GM18861 (cell line): Measurements from ENCODE around the gene JPH2.

Experiments used
- ATAC-seq: cut with Tn5 transposase; IDR thresholded peaks from one replicate; pipeline ENCODE4 v1.9.1; 2021; ENCODE audit not compliant: unreplicated experiment

The JPH2 gene

DNA sequence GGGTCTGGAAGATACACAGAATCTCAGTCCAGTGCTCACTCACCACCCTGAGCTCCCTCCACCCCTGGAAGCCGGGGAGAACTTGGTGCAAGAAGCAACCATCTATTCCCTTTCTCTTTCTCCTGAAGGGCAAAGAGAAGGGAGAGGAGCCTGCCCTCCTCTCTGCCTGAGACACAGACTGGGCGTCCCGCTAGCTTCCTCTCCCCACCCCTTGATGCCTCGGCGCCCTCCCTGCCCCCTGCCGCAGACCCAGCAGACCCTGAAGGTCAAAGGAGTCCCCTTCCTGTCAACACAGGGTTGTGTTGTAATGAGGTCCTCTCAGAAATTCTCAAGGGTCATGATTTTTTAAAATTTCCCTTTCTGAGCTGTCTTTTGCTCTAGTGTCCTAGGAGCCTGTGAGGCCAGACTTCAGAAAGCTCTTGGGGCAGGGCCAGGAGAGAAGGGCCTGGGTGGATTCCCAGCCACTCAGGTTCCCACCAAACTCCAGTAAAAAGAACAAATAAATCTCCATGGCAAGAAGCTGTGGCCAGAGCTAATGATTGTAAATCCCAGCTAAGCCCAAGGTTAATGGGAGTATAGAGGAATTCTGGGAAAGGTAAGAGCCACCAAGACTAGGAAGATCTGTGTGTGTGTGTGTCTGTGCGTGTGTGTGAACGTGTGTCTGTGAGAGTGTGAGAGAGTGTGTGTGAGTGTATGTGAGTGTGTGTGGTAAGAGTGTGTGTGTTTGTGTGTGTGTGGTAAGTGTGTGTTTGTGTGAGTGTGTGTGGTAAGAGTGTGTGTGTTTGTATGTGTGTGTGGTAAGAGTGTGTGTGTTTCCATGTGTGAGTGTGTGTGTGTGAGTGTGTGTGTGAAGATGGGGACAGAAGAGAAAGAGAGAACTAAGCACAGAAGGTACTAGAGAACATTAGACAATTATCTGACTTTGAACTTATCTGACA lies 1.1 kb upstream of the JPH2 start:
- no peak for ATAC-seq

DNA sequence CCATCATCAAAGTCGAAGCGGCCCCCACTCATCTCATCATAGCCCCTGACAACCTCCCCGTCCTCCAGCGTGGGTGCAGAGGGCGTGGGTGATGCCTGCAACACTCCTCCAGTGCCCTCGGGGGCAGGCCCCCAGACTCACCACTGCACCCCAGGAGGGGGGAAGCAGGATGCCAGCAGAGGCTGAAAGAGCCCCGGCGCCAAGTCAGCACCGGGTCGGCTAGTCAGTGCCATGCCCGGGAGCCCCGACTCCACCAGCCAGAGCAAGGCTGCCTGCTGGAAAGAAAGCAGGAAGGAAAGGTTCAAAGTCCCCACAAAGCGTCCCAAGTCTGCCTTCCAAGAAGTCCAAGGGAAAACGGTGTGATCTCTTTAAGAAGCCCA lies 324 bp downstream of the JPH2 start:
- no peak for ATAC-seq

DNA sequence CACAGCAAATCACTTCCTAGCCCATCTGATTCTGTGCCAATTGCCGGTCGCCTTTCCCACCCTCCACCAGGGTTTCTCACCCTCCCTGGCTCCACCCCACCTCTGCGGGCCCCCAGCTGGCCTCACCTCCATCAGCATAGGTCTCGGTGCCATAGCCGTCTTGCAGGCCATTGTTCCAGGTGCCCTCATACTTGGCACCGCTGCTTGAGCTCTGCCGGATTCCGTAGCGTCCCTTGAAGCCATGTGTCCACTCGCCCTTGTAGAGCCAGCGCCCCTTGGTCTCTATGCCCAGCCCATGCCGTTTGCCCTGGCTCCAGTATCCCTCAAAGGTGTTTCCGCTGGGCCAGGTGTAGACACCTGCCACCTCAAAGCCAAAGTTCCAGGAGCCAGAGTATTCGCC lies 787 bp downstream of the JPH2 start:
- ATAC-seq, result no peak

DNA sequence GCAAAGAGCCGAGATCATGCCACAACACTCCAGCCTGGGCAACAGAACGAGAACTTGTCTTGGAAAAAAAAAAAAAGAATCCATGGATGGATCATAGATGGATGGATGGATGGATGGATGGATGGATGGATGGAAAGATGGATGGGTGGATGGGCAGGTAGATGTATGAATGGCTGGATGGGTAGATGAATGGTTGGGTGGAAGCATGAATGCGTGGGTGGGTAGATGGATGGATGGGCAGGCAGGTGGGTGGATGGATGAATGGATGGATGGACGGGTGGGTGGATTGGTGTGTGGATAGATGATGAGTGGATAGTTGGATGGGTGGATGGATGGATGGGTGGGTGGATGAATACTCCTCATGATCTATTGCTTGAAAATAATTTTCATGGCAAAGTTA lies 1.4 kb downstream of the JPH2 start:
- no peak for ATAC-seq

DNA sequence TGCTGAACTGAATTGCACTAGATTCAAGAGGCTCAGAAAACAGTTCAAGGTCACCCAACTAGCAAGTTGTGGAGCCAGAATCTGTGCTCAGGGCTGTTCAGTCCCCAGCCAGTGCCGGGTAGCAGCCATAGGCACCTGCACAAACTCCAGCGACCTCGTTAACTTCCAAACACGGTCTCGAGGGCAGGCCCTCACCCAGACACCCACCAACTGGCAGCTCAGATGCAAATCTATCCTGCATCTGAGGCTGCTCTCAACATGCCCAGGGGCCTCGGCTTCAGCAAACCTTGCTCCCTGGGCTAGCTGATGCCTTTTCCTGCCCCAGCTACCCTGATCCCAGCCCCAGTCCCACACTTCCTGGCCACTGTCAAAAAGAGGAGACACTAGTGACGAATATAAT lies 3.7 kb downstream of the JPH2 start:
- ATAC-seq, result no peak

DNA sequence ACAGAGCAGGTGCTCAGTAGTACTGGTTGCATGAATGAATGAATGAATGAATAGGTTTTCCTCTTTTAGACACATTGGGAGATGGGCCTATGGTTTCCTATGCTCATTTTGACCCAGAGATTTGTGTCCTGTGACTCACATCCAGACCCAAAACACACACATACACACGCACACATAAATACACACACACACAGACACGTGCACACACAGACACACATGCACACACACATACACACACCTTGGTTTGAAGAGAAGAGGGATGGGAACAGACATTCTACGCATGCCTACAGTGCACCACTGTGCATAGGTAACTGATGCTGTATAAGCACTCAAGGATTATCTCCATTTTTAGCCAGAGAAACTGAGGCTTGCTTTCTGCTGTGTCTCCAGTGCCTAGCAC lies 4.1 kb downstream of the JPH2 start:
- ATAC-seq, result no peak

DNA sequence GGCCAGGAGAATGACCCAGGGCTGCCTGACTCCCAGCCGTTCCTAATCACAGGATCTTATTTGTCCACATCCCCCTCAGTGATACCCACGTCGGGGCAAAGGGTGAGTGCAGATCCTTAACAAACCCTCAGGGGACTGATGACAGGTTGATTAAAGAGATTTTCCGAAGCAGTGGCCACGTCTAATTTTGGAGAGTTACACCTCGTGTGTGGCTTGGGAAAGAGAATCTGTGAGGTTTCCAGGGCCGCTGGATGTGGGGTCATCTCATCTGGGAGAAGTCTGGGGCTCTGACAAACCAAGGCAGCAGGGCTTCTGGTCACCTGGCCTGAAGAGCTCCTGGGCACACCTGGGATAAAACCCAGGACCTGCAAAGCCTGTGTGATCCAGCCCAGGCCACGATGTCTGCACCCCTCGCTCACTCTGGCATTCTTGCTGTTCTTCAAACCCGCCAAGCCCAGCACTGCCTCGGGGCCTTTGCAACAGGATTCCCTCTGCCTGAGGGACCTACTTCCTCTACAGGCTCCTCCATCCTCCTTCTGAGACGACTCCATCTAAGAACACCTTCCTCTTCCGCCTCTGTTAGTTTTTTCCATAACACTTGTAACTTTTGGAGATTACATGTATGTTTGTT lies 4.7 kb downstream of the JPH2 start:
- ATAC-seq, result no peak

DNA sequence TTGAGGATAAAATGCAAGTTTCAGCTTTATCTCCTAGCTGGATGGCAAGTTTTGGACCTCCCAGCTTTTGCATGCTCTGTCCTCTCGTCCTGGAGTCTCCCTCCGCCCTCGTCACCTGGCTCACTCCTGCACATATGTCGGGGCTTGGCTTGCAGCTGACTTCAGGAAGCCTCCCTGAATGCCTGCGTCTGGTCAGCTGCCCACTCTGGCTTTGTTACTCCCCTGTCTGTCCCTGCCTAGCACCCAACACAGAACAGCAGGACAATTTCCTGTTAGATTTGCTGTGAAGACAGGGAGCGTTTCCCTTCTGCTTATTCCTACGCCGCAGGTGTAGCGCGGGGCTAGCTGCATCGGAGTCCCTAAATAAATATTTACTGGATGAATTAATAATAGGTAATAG lies 5.4 kb downstream of the JPH2 start:
- ATAC-seq, result no peak

DNA sequence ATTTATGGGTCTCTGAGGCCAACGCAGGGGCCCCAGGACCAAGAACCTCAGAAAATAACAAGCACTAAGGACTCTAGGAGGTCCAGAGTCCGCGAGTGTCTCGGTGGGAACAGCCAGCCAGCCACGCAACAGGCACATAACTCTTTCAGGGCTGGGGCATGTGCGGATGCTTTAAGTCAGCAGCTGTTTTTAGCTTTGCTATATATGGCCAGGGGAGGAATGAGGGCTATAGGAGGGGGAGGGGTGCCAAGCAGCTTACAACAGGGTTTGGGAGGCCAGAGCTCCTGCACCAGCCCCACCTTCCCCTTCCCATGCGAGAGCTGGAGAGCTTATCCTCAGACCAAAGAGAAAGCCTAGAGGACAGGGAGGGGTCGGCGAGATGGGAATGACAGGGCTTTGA lies 6.2 kb downstream of the JPH2 start:
- ATAC-seq, result no peak

DNA sequence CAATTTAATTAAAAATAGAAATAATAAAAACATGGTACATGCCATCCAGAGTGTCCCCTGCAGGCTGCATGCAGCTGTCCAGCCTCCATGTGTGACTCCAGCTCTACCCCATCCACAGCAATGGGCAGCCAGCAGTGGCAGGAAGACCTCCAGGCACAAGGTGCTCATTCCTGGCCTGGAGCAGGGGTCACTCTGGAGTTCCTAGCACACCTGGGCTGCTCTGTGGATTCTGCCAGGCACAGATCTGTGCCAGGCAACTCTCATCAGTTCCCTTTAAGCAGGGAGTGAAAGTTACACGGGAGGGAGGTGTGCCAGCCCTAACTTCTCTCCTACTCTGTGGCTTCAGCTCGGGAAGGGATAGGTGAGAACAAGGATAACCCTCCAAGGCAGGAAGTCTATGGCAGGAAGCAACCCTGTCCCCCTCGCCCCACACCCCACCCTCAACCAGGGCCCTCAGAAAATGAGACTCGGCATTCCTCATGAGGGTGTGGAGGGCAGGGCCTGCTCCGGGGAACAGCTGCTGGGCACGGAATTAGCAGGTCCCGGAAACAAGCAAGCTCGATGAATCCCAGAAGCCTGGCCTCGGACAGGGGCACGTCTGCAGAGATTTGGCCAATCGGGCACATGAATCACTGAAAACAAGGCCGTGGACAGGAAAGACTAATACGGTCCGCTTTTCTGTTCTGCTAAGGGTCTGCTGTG lies 10.0 kb downstream of the JPH2 start:
- ATAC-seq, result no peak

DNA sequence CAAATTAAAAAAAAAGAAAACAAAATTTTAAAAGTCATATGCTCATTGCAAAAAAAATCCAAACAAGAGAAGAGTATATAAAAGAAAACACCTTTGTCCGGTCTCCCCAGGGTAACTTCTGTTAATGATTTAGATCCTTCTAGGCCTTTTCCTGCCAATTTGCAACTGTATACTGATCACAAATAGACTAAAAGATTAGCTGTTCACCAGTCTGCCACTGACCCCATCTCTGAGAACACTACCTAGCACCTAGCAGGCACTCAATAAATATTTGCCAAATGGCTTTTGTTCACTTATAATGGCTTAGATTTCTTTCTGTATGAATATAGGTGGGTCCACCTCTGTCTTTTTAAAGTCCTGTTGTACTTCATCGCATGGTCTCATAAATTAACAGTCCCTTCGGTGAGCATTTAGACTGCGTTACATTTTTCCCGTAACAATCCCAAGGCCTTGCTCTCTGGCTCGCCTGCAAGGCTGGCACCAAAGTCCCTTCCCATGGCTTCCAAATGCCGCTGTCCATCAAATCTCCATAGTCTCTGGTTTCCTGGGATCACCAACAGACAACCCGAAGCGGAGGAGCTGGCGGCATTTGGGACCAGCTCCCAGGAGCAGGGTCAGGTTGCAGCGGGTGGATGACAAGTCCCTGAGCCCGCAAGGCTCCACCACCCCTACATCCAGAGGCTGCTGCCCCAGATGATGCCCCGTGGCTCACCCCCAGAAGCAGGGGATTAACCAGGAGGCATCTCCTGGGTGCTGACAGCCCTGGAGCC lies 11.8 kb downstream of the JPH2 start:
- no peak for ATAC-seq

DNA sequence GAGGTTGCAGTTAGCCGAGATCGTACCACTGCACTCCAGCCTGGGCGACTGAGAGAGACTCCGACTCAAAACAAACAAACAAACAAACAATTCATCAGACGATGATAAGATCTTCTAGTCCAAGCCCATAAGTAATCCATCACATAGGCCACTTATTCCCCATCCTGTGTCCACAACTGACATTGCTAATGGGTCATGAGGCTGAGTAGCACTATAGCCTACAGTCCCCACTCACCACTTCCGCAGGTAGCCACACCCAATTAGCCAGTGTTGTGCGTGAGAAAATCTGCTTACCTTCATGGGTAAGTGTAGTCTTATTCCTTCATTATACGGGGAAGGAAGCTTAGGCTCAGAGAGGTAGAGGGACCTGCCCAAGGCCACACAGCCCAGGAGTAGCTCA lies 13.1 kb downstream of the JPH2 start:
- no peak for ATAC-seq

DNA sequence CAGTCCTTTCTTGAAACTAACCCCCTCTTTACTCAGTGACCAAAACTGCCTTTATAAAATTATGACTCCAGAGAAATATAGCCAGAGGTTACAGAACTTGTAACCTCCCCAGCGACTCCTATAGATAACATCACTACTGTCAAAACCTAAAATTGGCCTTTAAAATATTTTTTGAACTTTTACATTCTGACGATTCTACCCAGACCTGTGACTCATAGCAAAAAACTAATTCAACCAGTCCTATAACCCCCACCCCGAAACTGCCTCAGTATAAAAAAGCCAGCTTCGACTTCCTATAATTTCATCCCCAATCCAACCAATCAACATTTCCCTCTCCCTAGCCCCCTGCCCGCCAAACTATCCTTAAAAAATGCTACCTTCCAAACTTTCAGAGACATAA lies 13.9 kb downstream of the JPH2 start:
- no peak for ATAC-seq

DNA sequence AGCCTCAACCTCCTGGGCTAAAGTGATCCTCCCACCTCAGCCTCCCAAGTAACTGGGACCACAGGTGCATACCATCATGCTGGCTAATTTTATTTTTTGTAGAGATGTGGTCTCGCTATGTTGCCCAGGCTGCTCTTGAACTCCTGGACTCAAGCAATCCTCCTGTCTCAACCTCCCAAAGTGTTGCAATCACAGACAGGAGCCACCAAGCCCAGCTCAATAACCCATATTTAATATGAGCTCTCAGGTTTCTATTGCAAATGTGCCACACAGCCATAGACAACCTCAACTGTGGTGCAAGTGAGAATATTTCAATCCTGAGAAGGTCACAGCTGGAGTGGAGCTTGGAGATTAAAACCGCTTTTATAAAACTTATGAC lies 14.4 kb downstream of the JPH2 start:
- ATAC-seq, result no peak

DNA sequence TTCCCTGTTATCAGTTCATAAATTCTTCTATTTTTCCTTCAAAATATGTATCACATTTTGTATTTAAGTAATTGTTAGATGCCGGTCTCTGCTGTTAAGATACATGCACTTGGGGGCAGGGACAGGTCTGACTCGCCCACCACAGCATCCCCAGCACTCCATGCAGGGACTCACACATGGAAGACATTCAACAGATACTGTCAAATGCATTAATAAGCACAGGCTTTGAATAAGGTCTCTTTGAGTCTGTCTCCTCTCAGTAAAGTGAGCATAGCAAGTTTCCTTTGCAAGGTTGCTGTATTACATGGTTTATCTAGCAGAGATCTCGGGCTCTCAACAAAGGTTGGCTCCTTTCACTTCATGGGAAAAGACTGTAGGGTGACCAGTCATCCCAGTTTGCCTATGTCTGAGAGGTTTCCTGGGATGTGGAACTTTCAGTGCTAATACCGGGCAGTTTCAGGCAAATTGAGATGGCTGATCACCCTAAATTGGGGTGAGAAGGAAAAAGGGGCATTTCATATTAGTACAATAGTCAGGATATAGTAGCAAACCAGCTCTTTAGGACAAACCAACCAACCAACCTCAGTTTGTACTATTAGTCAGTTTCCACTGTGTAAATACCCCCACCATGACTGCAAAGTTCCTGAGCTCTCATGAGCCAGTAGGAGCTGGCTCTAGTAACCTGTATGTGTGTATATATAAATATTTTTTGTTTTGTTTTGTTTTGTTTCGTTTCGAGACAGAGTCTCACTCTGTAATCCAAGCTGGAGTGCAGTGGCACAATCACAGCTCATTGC lies 15.0 kb downstream of the JPH2 start:
- ATAC-seq, result no peak

DNA sequence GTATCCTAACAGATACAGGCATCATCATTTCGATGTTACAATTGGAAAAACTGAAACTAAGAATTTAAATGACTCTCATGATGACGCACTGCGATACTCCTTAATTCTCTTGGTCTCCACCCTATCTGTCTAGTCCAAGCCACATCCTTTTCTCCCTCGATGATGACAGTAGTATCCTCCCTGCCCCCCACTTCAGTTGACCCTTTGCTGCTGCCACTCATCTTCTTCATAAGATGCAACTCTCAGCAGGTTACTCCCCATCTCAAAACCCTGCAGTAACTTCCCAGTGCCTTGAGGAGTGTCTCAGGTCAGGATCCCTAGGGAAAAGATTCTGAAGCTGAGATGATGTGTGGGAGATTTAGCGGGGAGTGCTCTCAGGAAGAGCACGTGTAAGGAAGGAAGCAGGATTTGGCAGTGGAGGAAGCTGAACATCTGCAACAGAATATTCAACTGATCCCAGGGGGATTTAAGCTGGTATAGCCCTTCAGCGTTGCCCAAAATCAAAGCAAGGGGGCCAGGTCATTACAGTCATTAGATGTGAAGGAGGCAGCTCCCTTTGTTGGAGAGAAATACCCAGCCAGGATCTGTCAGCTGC lies 16.1 kb downstream of the JPH2 start:
- ATAC-seq, result no peak

DNA sequence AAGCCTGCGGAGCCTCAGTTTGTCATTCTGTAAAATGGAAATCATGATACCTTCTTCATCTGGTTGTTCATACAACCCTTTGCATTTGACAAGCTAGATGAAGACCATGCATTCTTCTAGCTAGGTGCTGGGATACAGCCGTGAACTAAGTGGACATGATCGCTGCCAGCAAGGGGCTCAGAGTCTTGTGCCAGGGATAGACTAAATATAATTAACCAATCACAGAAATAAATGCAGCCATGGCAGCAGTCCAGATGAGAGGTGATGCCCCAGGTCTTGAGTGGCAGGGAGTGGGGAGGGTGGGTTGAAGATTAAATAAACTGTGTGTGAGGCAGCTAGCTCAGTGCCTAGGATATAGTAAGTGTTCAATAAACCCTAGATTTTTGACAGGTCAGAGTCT lies 19.3 kb downstream of the JPH2 start:
- no peak for ATAC-seq

DNA sequence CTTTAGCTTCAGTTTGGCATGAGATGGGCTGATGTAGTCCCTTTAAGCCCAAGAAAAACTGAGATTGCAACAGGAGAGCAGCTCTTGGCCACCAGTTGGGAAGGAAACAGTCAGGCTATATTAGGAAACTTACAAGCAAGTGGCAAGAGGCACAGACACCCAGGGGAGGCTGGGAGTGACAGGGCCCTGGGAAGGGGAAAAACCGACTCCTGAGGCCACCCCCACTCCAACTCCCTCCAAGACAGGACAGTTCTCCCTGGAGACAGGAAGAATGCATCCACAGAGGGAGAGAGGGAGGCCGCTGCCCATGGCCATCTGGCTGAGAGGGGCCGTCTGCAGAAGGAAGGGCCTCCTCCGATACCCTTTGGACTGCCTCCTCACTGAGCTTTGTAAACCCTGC lies 20.5 kb downstream of the JPH2 start:
- ATAC-seq, result no peak

DNA sequence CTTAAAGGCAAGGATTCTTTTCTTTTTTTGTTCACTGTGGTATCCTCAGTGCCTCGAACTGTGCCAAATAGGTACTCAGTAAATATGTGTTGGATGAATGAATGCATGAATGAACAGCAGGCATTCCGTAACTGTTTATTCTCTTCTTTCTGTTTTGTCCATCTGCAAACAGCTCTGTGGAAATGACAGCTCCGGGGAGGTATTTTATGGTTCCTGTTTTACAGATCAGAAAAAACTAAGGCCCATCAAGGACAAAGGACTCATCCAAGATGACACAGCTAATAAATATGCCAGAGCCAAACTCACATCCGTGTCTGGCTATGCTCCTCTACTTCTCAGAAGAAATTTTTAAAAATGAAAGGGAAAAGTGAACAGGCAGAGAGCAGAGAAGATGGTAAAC lies 21.0 kb downstream of the JPH2 start:
- no peak for ATAC-seq

DNA sequence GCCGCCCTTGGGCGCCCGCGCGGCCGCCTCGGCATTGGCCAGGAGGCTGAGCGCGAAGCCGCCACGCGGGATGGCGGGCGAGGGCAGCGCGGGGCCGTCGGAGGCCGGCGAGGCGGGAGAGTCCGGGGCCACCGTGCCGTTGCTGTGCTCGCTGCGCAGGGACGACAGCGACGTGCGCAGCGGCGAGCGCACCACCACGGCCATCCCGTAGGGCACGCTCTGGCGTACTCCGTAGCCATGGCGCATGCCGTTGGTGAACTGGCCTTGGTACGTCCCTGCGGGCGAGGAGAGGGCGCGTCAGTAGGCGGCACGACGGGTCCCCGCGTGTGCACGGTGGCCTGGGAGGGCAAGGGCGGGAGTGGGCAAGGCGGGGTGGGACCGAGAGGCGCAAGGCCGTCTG lies 26.9 kb downstream of the JPH2 start:
- ATAC-seq, result no peak
